OCI-LY7 (cell line): ENCODE results near the gene SULT1C2.

ENCODE experiments used
- CTCF ChIP-seq: fragments of 200-600 bp; sonication (generic); conservative IDR thresholded peaks from 2 replicates; pipeline ENCODE4 v1.5.1; 2014; ENCODE audit warnings: mild to moderate bottlenecking, antibody characterized with exemption, low read length, moderate library complexity, mixed read lengths
- EZH2phosphoT487 ChIP-seq: fragments of 200-600 bp; sonication (generic); IDR thresholded peaks from 2 replicates; pipeline ENCODE4 v1.6.1; 2018; ENCODE audit warnings: low read depth, borderline replicate concordance, mild to moderate bottlenecking, mixed run types, antibody characterized with exemption, low read length, moderate library complexity, mixed read lengths

GRCh38 chr2:108349571-108349928 lies 60.9 kb downstream of the SULT1C2 start:
- TF ChIP-seq CTCF: no peak
- TF ChIP-seq EZH2phosphoT487: no peak
